Measurements from ENCODE around the gene DNAJC5. TPM values are rescaled to one million over a fixed set of nuclear protein-coding genes. Genes with fewer than 3 reads are reported as not detected.

Gene DNAJC5
- total and polyA plus RNA-seq, 9 of the 15 experiments (the other 6 are each of a cell fraction or from before 2014, with no cell fraction given) = 0.95 to 42.8 (median 23.4) TPM

- TF ChIP-seq, protein P1, sequence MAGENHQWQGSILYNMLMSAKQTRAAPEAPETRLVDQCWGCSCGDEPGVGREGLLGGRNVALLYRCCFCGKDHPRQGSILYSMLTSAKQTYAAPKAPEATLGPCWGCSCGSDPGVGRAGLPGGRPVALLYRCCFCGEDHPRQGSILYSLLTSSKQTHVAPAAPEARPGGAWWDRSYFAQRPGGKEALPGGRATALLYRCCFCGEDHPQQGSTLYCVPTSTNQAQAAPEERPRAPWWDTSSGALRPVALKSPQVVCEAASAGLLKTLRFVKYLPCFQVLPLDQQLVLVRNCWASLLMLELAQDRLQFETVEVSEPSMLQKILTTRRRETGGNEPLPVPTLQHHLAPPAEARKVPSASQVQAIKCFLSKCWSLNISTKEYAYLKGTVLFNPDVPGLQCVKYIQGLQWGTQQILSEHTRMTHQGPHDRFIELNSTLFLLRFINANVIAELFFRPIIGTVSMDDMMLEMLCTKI (IDR thresholded peaks at IDR 0.05; ENCODE audit: partially characterized antibody) = no peak
- TF ChIP-seq SIN3B (IDR thresholded peaks at IDR 0.05; ENCODE audit: low read depth) (peak; percentile 57; the same call in 1 of the 2 replicates), ZMIZ1 (IDR thresholded peaks at IDR 0.05; ENCODE audit: low read depth in 2 of 2, low read length in 2 of 2) (no peak), HDGF (IDR thresholded peaks at IDR 0.05) (no peak), RB1 (IDR thresholded peaks at IDR 0.05; ENCODE audit: low read depth) (peak; percentile 83), MED1 (CRISPR knock-in tag; IDR thresholded peaks at IDR 0.05; ENCODE audit: borderline replicate concordance) (no peak), KLF16 (IDR thresholded peaks at IDR 0.05) (0 out of 2 replicates have a peak, but pooled peaks have one; percentile 44), ATF1 (CRISPR knock-in tag; IDR thresholded peaks at IDR 0.05) (no peak), ATF1 (tag; IDR thresholded peaks at IDR 0.05) (no peak)
- TF ChIP-seq, protein P2, sequence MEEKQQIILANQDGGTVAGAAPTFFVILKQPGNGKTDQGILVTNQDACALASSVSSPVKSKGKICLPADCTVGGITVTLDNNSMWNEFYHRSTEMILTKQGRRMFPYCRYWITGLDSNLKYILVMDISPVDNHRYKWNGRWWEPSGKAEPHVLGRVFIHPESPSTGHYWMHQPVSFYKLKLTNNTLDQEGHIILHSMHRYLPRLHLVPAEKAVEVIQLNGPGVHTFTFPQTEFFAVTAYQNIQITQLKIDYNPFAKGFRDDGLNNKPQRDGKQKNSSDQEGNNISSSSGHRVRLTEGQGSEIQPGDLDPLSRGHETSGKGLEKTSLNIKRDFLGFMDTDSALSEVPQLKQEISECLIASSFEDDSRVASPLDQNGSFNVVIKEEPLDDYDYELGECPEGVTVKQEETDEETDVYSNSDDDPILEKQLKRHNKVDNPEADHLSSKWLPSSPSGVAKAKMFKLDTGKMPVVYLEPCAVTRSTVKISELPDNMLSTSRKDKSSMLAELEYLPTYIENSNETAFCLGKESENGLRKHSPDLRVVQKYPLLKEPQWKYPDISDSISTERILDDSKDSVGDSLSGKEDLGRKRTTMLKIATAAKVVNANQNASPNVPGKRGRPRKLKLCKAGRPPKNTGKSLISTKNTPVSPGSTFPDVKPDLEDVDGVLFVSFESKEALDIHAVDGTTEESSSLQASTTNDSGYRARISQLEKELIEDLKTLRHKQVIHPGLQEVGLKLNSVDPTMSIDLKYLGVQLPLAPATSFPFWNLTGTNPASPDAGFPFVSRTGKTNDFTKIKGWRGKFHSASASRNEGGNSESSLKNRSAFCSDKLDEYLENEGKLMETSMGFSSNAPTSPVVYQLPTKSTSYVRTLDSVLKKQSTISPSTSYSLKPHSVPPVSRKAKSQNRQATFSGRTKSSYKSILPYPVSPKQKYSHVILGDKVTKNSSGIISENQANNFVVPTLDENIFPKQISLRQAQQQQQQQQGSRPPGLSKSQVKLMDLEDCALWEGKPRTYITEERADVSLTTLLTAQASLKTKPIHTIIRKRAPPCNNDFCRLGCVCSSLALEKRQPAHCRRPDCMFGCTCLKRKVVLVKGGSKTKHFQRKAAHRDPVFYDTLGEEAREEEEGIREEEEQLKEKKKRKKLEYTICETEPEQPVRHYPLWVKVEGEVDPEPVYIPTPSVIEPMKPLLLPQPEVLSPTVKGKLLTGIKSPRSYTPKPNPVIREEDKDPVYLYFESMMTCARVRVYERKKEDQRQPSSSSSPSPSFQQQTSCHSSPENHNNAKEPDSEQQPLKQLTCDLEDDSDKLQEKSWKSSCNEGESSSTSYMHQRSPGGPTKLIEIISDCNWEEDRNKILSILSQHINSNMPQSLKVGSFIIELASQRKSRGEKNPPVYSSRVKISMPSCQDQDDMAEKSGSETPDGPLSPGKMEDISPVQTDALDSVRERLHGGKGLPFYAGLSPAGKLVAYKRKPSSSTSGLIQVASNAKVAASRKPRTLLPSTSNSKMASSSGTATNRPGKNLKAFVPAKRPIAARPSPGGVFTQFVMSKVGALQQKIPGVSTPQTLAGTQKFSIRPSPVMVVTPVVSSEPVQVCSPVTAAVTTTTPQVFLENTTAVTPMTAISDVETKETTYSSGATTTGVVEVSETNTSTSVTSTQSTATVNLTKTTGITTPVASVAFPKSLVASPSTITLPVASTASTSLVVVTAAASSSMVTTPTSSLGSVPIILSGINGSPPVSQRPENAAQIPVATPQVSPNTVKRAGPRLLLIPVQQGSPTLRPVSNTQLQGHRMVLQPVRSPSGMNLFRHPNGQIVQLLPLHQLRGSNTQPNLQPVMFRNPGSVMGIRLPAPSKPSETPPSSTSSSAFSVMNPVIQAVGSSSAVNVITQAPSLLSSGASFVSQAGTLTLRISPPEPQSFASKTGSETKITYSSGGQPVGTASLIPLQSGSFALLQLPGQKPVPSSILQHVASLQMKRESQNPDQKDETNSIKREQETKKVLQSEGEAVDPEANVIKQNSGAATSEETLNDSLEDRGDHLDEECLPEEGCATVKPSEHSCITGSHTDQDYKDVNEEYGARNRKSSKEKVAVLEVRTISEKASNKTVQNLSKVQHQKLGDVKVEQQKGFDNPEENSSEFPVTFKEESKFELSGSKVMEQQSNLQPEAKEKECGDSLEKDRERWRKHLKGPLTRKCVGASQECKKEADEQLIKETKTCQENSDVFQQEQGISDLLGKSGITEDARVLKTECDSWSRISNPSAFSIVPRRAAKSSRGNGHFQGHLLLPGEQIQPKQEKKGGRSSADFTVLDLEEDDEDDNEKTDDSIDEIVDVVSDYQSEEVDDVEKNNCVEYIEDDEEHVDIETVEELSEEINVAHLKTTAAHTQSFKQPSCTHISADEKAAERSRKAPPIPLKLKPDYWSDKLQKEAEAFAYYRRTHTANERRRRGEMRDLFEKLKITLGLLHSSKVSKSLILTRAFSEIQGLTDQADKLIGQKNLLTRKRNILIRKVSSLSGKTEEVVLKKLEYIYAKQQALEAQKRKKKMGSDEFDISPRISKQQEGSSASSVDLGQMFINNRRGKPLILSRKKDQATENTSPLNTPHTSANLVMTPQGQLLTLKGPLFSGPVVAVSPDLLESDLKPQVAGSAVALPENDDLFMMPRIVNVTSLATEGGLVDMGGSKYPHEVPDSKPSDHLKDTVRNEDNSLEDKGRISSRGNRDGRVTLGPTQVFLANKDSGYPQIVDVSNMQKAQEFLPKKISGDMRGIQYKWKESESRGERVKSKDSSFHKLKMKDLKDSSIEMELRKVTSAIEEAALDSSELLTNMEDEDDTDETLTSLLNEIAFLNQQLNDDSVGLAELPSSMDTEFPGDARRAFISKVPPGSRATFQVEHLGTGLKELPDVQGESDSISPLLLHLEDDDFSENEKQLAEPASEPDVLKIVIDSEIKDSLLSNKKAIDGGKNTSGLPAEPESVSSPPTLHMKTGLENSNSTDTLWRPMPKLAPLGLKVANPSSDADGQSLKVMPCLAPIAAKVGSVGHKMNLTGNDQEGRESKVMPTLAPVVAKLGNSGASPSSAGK (IDR thresholded peaks at IDR 0.05) = no peak; the same call in 1 of the 2 replicates
Observed at GRCh38 chr20:63863798-63864544, 31.0 kb upstream of the DNAJC5 start (continued).
